GM19238 (cell line): ENCODE measurements around the gene CACNA1D.

Experiments used
- DNase-seq: peaks from one replicate; pipeline ENCODE4 v3.0.0; 2011; ENCODE audit warnings: low spot score; ENCODE audit not compliant: insufficient read length

Gene CACNA1D

GRCh38 chr3:53688066-53688465, 193.7 kb downstream of the CACNA1D start:
- no peak for DNase-seq

- DNase-seq: no peak
Measured at GRCh38 chr3:53688989-53689388, 194.6 kb downstream of the CACNA1D start.

- DNase-seq: no peak
Measured at GRCh38 chr3:53689681-53690080, 195.3 kb downstream of the CACNA1D start.

- no peak for DNase-seq
Measured at GRCh38 chr3:53690521-53690920, 196.1 kb downstream of the CACNA1D start.

DNA sequence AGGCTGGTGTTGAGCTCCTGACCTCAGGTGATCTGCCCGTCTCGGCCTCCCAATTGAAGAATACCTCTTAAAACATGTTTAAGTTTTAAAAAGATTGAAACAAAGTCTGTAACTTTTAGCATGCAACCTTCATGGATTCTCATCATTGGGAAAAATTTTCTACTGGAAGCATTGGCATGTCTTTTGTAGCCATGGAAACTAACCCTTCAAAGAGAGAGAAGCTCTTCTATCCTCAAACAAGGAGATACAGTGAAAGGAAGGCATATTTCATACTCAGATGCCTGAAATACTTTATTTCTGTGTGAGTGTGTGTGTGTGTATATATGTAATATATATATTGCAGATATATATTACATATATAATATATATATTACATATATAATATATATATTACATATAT, 196.9 kb downstream of the CACNA1D start:
- no peak for DNase-seq

DNA sequence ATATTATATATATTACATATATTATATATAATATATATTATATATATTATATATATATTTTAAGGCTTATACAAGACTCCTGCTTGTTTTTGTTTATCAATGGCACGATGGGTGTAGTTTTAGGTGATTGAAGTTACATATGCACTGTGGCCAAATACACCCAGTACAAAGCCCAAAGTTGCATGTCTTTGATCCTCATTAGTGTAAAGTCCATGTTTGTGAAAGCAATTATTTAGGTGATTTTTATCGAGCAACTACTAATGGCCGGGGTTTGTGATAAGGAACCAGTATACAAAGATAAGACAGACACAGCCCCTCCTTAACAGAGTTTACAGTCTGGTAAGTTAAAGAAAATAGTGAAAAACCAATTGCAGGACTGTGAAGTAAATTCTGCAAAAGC, 197.5 kb downstream of the CACNA1D start:
- no peak for DNase-seq

- DNase-seq: no peak
Measured at GRCh38 chr3:53693451-53693850, 199.0 kb downstream of the CACNA1D start.

- DNase-seq: no peak
Measured at GRCh38 chr3:53694046-53694445, 199.6 kb downstream of the CACNA1D start.

DNA sequence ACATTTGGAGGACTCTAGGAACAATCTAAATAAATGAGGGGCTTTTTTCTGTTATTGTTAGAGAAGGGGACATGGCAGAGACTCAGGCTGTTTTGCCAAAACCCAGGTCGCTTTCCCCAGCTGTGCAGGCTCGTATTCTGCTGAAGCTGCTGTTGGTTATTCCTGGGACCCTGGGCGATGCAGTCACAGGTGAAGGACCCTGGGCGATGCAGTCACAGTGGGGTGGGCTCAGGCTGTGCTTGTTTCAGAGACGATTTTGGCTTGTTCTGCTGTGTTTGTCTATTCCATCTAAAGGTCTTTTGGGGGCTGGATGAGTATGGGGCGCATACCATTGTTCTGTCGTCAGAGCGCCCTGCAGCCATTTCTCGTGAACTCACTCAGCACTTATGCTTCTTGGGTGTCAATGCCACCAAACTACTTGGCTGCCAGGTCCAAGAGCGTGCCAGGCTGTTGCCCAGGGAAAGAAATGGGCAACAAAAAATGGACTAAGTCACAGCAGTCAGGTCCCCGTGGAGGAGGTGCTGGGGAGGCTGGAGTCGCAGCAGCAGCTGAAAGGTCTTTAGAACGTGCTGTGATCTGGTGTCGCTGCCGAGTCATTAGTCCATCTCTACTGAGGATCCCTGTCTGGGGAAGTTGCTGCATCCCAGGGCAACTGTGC, 200.4 kb downstream of the CACNA1D start:
- no peak for DNase-seq

GRCh38 chr3:53695324-53695690, 200.9 kb downstream of the CACNA1D start:
- DNase-seq: no peak

GRCh38 chr3:53696401-53697172, 202.2 kb downstream of the CACNA1D start:
- DNase-seq: no peak

GRCh38 chr3:53700441-53700840, 206.0 kb downstream of the CACNA1D start:
- no peak for DNase-seq

- DNase-seq: no peak
Measured at GRCh38 chr3:53702776-53703530, 208.5 kb downstream of the CACNA1D start.

GRCh38 chr3:53703630-53704362, 209.4 kb downstream of the CACNA1D start:
- DNase-seq: no peak

DNA sequence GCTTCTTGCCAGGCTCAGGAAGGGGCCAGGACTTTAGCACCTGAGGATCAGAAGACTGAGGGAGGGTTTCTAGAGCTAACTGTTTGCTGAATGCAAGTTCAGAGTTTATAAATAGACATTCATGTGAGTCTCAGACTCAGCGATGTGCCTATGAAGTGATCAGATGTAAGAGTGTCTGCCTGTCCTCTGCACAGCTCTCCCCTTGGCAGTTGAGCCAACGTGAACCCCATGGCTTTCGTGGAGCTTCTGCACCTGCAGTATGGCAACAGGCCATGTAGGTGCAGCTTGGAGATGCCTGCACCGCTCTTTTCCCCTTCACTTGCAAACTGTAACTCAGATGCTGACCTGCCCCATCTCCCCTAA, 209.9 kb downstream of the CACNA1D start:
- DNase-seq: no peak

DNA sequence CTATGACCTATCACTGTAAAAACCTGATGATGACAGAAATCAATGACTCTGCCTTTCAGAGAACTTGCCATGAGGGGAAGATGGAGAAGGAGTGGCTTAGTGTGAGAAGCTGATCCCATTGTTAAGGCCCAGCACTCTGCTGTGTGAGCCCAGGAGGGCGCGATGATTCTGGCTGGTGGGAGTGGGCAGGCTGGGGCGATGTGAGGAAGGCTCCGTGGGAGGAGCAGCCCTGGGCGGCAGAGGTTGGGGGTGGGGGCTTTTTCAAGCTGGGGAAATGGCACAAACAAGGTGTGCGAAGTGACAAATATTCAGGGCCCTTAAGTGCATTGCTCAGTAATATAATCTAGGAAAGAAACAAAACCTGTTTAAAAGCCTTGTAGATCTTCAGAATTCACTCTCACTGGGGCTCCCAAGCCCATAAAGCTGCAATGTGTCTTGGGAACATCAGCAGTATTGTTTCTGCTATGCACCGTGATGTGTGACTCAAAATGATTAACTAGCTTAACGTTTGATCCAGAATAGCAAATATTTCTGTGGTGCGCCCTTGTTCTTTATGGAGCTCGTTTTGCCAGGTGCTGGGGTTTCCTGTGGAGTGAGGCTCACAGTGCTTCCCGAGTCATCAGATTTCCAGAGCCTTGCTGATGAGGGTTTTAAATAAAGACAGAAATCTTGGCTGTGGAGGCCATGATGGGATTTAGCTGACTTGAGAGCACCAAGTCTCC, 210.8 kb downstream of the CACNA1D start:
- DNase-seq: no peak

DNA sequence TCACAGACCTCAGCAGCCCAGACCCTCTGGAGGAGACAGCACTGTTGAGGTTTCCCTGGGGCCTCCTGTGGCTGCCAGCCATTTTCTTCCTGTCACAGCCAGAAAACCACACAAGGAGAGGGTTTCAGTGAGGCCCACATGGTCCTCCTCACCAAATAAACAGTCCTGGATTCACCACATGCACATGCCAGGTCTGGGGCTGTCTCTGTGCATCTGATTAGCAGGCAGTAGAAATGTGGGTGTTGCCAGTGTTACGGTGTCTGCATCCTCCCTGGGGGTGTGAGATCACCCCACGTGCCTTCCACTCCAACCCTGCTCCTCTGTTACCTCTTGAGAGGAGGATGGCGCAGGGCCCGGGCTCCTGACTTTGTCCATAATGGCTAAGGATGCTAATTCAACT, 211.4 kb downstream of the CACNA1D start:
- no peak for DNase-seq

- no peak for DNase-seq
Measured at GRCh38 chr3:53707222-53707621, 212.8 kb downstream of the CACNA1D start.

DNA sequence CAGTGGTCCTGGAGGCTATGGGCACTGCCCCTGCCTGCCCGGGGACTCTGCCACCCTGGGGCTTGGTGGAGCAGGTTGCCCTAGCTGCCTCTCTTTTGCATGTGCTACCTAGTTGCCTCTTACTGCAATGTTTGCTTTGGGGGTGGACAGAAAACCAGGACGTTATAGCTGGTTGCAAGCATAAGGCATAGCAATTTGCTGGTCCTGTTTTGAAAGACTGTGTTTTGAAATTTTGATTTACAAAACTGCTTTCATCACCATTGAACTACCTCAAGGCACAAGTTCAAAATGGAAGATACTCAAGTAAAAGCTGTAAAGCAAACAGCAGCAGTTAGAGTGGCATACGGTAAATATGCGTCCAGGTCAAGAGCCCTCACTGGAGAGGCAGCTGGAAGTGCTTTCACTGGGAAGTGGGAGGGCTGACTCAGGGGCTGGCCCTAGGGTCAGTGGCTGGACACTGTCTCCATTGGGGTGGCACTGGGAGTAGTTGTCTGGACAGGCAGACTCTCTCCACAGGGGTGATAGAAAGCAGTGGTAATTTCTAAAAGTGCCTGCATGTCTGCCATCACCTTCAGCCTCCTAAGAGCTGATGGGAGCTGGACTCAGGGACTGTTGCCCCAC, 213.7 kb downstream of the CACNA1D start:
- DNase-seq: no peak

- DNase-seq: no peak
Measured at GRCh38 chr3:53709256-53709655, 214.8 kb downstream of the CACNA1D start.
